SU-DHL-6 (cell line): ENCODE data around the gene AGXT2.

Source experiments
- CTCF ChIP-seq: fragments of 200-600 bp; sonication (generic); IDR thresholded peaks from one replicate; pipeline ENCODE4 v1.5.1; 2017; ENCODE audit warnings: antibody characterized with exemption, mild to moderate bottlenecking, low read length, moderate library complexity; ENCODE audit not compliant: insufficient read depth, poor library complexity, severe bottlenecking
- EZH2phosphoT487 ChIP-seq: fragments of 200-600 bp; sonication (generic), shearing (Covaris generic); conservative IDR thresholded peaks from 2 replicates; pipeline ENCODE4 v1.6.1; 2018; ENCODE audit warnings: mild to moderate bottlenecking, antibody characterized with exemption, low read length, moderate library complexity, mixed read lengths

GRCh38 chr5:35063414-35063813 is 15.7 kb upstream of the AGXT2 start:
- no peak for TF ChIP-seq CTCF
- TF ChIP-seq EZH2phosphoT487 = no peak
